HepG2 (cell line): ENCODE results near the gene OVCH1. TPM values are rescaled to one million over a fixed set of nuclear protein-coding genes. Genes with fewer than 3 reads are reported as not detected.

Source experiments
- ATAC-seq: fragments of 200-7000 bp; cut with Tn5 transposase; 3 replicates; pipeline ENCODE4 v1.9.1; 2020; ENCODE audit warnings: mild to moderate bottlenecking, moderate library complexity
- BruUV-seq: library from RNA; stranded (reverse); fragments of 400-500 nt; replicated peaks from 2 replicates; lab custom pipeline; 2021; lab: Mats Ljungman, UMichigan
- CTCF ChIA-PET: fragments of 300-600 bp; formaldehyde crosslinking; extraction: SDS; loops from one replicate; lab custom pipeline; 2021; ENCODE audit warnings: low total read pairs, inconsistent platforms, low intra/inter-chr PET ratio; lab: Yijun Ruan, JAX
- POLR2A ChIA-PET: fragments of 350-600 bp; sonication (Branson Sonifier 250); formaldehyde crosslinking; loops from one replicate; lab custom pipeline; 2020; ENCODE audit warnings: antibody characterized with exemption, inconsistent platforms; lab: Yijun Ruan, JAX
- DNase-seq: peaks from one replicate; pipeline ENCODE4 v3.0.0-alpha.2; 2015; ENCODE audit warnings: low spot score
- FAIRE-seq: peaks from 3 replicates; lab custom pipeline; 2011; peaks lifted over from hg19 to GRCh38; lab: Jason Lieb, UNC
- H2AFZ ChIP-seq: one replicate; pipeline ENCODE4 v1.6.1; 2011; ENCODE audit warnings: low read length, inconsistent platforms
- H3K27ac ChIP-seq: fragments of 300-600 bp; 3 replicates; pipeline ENCODE4 v1.8.0; 2011; ENCODE audit warnings: mixed run types, mild to moderate bottlenecking, mixed read lengths, low read length, inconsistent platforms; ENCODE audit not compliant: insufficient read depth; ENCODE audit errors: extremely low read length
- H3K27me3 ChIP-seq, 2 experiments: fragments of 200-600 bp in 1 of 2; 2 replicates in 1 of 2; 3 replicates in 1 of 2; pipeline versions ENCODE4 v1.6.0 to v1.8.0; 2011; ENCODE audit warnings: low read length in 2 of 2, mild to moderate bottlenecking in 2 of 2, moderate library complexity in 2 of 2, inconsistent platforms in 1 of 2; ENCODE audit not compliant: insufficient read depth in 2 of 2, control insufficient read depth in 1 of 2
- H3K36me3 ChIP-seq, 2 experiments: fragments of 200-600 bp in 1 of 2; replicated peaks in 1 of 2; 2 replicates in 1 of 2; 3 replicates in 1 of 2; pipeline versions ENCODE4 v1.5.1 to v1.8.0; 2011; ENCODE audit warnings: low read length in 2 of 2, inconsistent platforms in 1 of 2; ENCODE audit not compliant: insufficient read depth in 2 of 2, control insufficient read depth in 1 of 2
- H3K4me1 ChIP-seq: 2 replicates; pipeline ENCODE4 v1.5.1; 2012; ENCODE audit warnings: low read length, inconsistent platforms; ENCODE audit not compliant: insufficient read depth
- H3K4me2 ChIP-seq: 2 replicates; pipeline ENCODE4 v1.6.0; 2011; ENCODE audit warnings: low read depth, low read length, inconsistent platforms
- H3K4me3 ChIP-seq, 3 experiments: fragments of 200-600 bp in 1 of 3; sonication (generic), shearing (Covaris generic) in 1 of 3; replicated peaks in 1 of 3; 2 replicates each; pipeline ENCODE4 v1.5.1; 2011 to 2016; ENCODE audit warnings: low read length in 3 of 3, inconsistent platforms in 2 of 3, low read depth in 2 of 3, mild to moderate bottlenecking in 2 of 3, control low read depth in 1 of 3, mixed read lengths in 1 of 3; ENCODE audit not compliant: insufficient read depth in 1 of 3
- H3K79me2 ChIP-seq: one replicate; pipeline ENCODE4 v1.6.1; 2011; ENCODE audit warnings: low read length, inconsistent platforms; ENCODE audit not compliant: insufficient read depth
- H3K9ac ChIP-seq: 2 replicates; pipeline ENCODE4 v1.6.0; 2011; ENCODE audit warnings: mild to moderate bottlenecking, low read depth, low read length, inconsistent platforms; ENCODE audit not compliant: insufficient read depth
- H3K9me3 ChIP-seq: 2 replicates; pipeline ENCODE4 v1.5.1; 2012; ENCODE audit warnings: mild to moderate bottlenecking, low read length
- H4K20me1 ChIP-seq: 2 replicates; pipeline ENCODE4 v1.6.0; 2011; ENCODE audit warnings: inconsistent platforms, mild to moderate bottlenecking, low read length, moderate library complexity; ENCODE audit not compliant: insufficient read depth
- BATF2 ChIP-seq: sonication (generic); formaldehyde crosslinking; IDR thresholded peaks from 2 replicates; pipeline ENCODE4 v1.8.0; 2022; ENCODE audit warnings: mild to moderate bottlenecking, missing genetic modification reagents, moderate library complexity
- GZF1 ChIP-seq: sonication (generic); formaldehyde crosslinking; IDR thresholded peaks from 2 replicates; pipeline ENCODE4 v1.5.1; 2020; ENCODE audit warnings: mild to moderate bottlenecking, missing genetic modification reagents
- HNF1A ChIP-seq, 2 experiments: sonication (generic) in 1 of 2; formaldehyde crosslinking in 1 of 2; IDR thresholded peaks; 2 replicates each; pipeline versions ENCODE4 v1.4.0 to v1.6.1; 2016 to 2020; ENCODE audit warnings: borderline replicate concordance in 1 of 2, low read depth in 1 of 2, mild to moderate bottlenecking in 1 of 2, missing genetic modification reagents in 1 of 2
- HNF4G ChIP-seq, 2 experiments: sonication (generic) in 1 of 2; formaldehyde crosslinking in 1 of 2; IDR thresholded peaks; 2 replicates each; pipeline versions ENCODE4 v1.4.0 to v1.6.1; 2011 to 2020; ENCODE audit warnings: borderline replicate concordance in 2 of 2, low read depth in 2 of 2, mild to moderate bottlenecking in 2 of 2, low read length in 1 of 2, missing genetic modification reagents in 1 of 2, moderate library complexity in 1 of 2
- MIXL1 ChIP-seq: IDR thresholded peaks from 2 replicates; pipeline ENCODE4 v1.6.1; 2016
- REXO4 ChIP-seq: sonication (generic); formaldehyde crosslinking; IDR thresholded peaks from 2 replicates; pipeline ENCODE4 v1.8.0; 2022; ENCODE audit warnings: missing genetic modification reagents, mild to moderate bottlenecking, borderline replicate concordance
- ZBTB26 ChIP-seq: IDR thresholded peaks from 2 replicates; pipeline ENCODE4 v1.6.1; 2016; ENCODE audit warnings: missing compliant biosample characterization, missing genetic modification reagents, borderline replicate concordance
- ZEB1 ChIP-seq: IDR thresholded peaks from 2 replicates; pipeline ENCODE4 v1.6.1; 2012; ENCODE audit warnings: mild to moderate bottlenecking, low read depth, inconsistent platforms; ENCODE audit not compliant: insufficient replicate concordance
- ZNF329 ChIP-seq: sonication (generic); formaldehyde crosslinking; IDR thresholded peaks from 2 replicates; pipeline ENCODE4 v1.9.0; 2021; ENCODE audit warnings: low read depth, mild to moderate bottlenecking, missing genetic modification reagents
- ZNF609 ChIP-seq: sonication (generic); formaldehyde crosslinking; IDR thresholded peaks from 2 replicates; pipeline ENCODE4 v1.4.0; 2020; ENCODE audit warnings: mild to moderate bottlenecking, missing genetic modification reagents, borderline replicate concordance
- WGBS: methylation state at CpG from one replicate; pipeline ENCODE4 v1.1.6; 2017; ENCODE audit warnings: low lambda C conversion rate; 5-methylcytosine and 5-hydroxymethylcytosine counted together
- in situ Hi-C: cut with HindIII; loops from 2 replicates; pipeline ENCODE4 v1.10.0; 2017; ENCODE audit warnings: low pct_unique_long_range_greater_than_20kb; ENCODE audit not compliant: extremely low pct_ligation_motif_present
- intact Hi-C: fragments of 100-400 bp; cut with micrococcal nuclease; formaldehyde crosslinking; loops from one replicate; pipeline ENCODE4 v1.10.0; 2022; ENCODE audit not compliant: unreplicated experiment
- polyA plus RNA-seq, 8 experiments: library from polyadenylated mRNA; depleted of rRNA in 3 of 8; stranded (reverse) in 7 of 8; unstranded in 1 of 8; fragments of >200 nt; fragmentation: Illumina TruSeq in 4 of 8; extraction: Trizol in 4 of 8; gene quantifications; 2 replicates each; pipeline versions ENCODE4 v1.2.1 to v1.2.3, GENCODE V29; 2011 to 2016; ENCODE audit warnings: low read depth in 4 of 8, missing spikeins in 1 of 8, mixed read lengths in 1 of 8; ENCODE audit not compliant: insufficient read depth in 1 of 8
- total RNA-seq, 5 experiments: library from RNA; depleted of rRNA; stranded (reverse); fragments of >200 nt; fragmentation: Illumina TruSeq; extraction: Trizol; gene quantifications; 2 replicates each; pipeline ENCODE4 v1.2.3, GENCODE V29; 2016; ENCODE audit warnings: low read depth in 1 of 5

OVCH1 gene
- total and polyA plus RNA-seq, 2 of the 13 experiments (the other 11 are each of a cell fraction or from before 2014, with no cell fraction given) = not detected

GRCh38 chr12:29516431-29516875 is 19.0 kb upstream of the OVCH1 start:
- Histone ChIP-seq H4K20me1 (no peaks in the 10 kb centered on the region), H3K4me1 (no peaks in the 10 kb centered on the region), H3K79me2 (no peaks in the 10 kb centered on the region), H3K36me3 (no peaks in the 10 kb centered on the region), H3K4me2 (no peak overlapping the region), H3K27me3 (no peaks in the 10 kb centered on the region), H3K9ac (no peak overlapping the region), H3K9me3 (no peaks in the 10 kb centered on the region), H3K27ac (no peak overlapping the region), H2AFZ (no peak overlapping the region), H3K4me3 (no peak overlapping the region)
- WGBS = 40% methylated on average over 2 of the region's 2 CpGs
- intact Hi-C loops (loop anchor here (5.0 to 10.0 kb wide), 2 partner anchors 209 to 768 kb away; no protein-coding TSS in a partner anchor), in situ Hi-C loops (no loop called here)
- POLR2A ChIA-PET = no interaction called here
- no peak for ATAC-seq
- TF ChIP-seq HNF1A (IDR thresholded peaks at IDR 0.05; ENCODE audit: low read depth) (no peak), HNF1A (CRISPR knock-in tag; IDR thresholded peaks at IDR 0.05; ENCODE audit: borderline replicate concordance) (no peak), ZNF609 (no peak), REXO4 (CRISPR knock-in tag) (no peak), ZNF329 (no peak), HNF4G (IDR thresholded peaks at IDR 0.05; ENCODE audit: borderline replicate concordance, low read depth, low read length) (no peak), HNF4G (CRISPR knock-in tag; IDR thresholded peaks at IDR 0.05; ENCODE audit: borderline replicate concordance, low read depth) (no peak), ZBTB26 (CRISPR knock-in tag) (no peak), MIXL1 (no peak), ZEB1 (no peak), GZF1 (no peak), BATF2 (CRISPR knock-in tag) (no peak)
- DNase-seq = no peak
- CTCF ChIA-PET = no interaction called here
- FAIRE-seq = no peak
- no TSS peak for BruUV-seq
